ENCODE measurements around the gene SRCIN1.

The SRCIN1 gene

DNA sequence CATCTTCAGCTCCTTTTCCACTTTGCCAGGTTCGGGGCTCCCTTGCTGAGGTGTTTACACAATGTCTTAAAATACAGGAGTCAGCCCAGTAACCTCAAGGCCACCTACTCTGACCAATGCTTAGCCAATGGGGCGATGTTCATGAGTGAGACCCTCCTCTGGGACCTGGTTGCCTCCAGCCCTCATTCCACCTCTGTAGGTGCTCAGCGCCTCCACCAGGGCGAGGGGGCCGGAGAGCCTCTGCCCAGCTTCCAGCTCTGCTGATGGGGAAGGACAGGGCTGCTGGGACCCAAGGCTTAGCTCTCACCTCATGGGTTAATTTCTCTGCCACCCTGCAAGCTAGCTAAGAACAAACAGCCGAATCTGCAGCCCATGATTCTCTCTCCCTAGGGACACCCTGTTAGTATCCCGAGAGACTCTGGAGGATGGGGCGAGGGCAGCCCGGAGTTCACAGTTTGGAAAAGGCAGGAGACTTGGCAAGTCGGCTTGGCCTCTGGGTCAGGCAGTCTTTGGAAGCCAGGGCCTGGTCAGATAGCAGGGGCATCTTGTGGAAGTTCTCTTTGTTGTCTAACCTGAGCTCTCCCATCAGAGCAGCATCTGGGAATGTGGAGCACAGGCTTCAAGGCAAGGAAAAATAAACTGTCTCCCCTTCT lies 16.2 kb downstream of the SRCIN1 start:
- TF ChIP-seq, protein P1, sequence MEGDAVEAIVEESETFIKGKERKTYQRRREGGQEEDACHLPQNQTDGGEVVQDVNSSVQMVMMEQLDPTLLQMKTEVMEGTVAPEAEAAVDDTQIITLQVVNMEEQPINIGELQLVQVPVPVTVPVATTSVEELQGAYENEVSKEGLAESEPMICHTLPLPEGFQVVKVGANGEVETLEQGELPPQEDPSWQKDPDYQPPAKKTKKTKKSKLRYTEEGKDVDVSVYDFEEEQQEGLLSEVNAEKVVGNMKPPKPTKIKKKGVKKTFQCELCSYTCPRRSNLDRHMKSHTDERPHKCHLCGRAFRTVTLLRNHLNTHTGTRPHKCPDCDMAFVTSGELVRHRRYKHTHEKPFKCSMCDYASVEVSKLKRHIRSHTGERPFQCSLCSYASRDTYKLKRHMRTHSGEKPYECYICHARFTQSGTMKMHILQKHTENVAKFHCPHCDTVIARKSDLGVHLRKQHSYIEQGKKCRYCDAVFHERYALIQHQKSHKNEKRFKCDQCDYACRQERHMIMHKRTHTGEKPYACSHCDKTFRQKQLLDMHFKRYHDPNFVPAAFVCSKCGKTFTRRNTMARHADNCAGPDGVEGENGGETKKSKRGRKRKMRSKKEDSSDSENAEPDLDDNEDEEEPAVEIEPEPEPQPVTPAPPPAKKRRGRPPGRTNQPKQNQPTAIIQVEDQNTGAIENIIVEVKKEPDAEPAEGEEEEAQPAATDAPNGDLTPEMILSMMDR (IDR thresholded peaks at IDR 0.05; ENCODE audit: unreplicated experiment in 3 of 3): no peak
- Mint-ChIP-seq H3K4me3 (no peak overlapping the region), H3K27ac (no peak overlapping the region), H3K36me3 (ENCODE audit: low read depth) (no peaks in the 10 kb centered on the region), H3K27me3 (ENCODE audit: low read depth) (peaks cover 37% of the 10 kb centered on the region), H3K4me1 (peaks cover 43% of the 10 kb centered on the region), H3K9me3 (no peaks in the 10 kb centered on the region)

DNA sequence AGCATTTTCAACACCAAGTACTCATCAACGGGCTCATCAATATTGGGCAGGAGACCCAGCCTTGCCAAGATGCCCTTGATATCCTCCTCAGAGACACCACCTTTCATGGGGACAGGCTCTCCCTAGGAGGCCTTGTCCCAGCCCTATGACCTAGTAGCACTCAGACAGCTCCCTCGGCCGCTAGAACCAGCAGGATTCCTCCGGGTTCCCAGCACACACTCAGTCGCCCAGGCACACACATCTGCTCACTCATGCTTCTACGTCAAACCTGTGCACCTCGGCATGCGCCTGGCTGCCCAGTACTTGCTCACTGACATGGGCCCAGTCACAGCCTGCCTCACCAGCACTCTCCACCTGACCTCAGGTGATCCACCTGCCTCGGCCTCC lies 17.0 kb downstream of the SRCIN1 start:
- H3K4me3 Mint-ChIP-seq: no peak overlapping the region
- H3K27ac Mint-ChIP-seq: no peak overlapping the region
- H3K36me3 Mint-ChIP-seq (ENCODE audit: low read depth): no peaks in the 10 kb centered on the region
- no peaks in the 10 kb centered on the region for H3K9me3 Mint-ChIP-seq
- TF ChIP-seq, protein P1 (IDR thresholded peaks at IDR 0.05; ENCODE audit: unreplicated experiment in 3 of 3): no peak
- H3K27me3 Mint-ChIP-seq (ENCODE audit: low read depth): peaks cover 40% of the 10 kb centered on the region
- peaks cover 49% of the 10 kb centered on the region for H3K4me1 Mint-ChIP-seq

DNA sequence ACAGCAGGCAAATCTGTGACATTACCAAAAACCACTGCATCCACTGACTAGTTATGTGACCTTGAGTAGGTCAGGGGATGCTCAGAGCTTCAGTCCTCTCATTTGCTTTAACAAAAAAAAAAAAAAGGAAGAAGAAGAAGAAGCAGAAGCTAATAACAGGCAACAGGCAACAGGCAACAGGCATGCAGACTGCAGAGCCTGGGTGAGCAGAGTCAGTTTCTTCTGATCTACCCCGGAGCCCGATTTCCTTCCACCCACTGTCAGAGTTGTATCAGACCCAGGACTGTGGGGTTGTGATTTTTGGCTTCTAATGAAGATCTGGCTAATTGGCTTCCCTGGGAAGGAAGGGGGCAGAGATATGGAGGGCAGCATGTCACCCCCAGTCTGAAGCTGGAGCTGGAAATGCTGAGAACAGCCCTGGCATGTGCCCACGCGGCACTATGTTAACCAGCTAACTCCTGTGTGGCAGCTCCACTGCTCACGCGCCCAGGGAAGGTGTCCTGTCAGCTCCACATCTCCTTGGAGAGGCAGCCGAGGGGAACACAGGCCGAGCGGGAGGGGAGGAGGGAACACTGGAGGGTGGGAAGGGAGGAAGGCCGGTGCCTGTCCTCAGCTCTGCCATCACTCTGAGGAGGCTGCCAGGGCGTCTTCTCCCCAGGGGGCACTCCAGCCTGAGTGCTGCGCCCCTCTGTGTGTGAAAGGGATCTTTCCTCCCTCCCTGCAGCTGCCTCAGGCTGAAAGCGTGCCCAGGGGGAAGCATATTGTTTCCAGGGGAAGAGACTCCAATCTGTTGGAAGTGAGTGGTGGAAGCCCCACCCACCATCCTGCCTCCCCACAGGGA lies 17.6 kb downstream of the SRCIN1 start:
- H3K27ac Mint-ChIP-seq: no peak overlapping the region
- H3K9me3 Mint-ChIP-seq: no peaks in the 10 kb centered on the region
- H3K4me3 Mint-ChIP-seq: no peak overlapping the region
- peaks cover 49% of the 10 kb centered on the region for H3K4me1 Mint-ChIP-seq
- H3K27me3 Mint-ChIP-seq (ENCODE audit: low read depth): peaks cover 38% of the 10 kb centered on the region
- H3K36me3 Mint-ChIP-seq (ENCODE audit: low read depth): no peaks in the 10 kb centered on the region
- TF ChIP-seq, protein P1 (IDR thresholded peaks at IDR 0.05; ENCODE audit: unreplicated experiment in 3 of 3): no peak

DNA sequence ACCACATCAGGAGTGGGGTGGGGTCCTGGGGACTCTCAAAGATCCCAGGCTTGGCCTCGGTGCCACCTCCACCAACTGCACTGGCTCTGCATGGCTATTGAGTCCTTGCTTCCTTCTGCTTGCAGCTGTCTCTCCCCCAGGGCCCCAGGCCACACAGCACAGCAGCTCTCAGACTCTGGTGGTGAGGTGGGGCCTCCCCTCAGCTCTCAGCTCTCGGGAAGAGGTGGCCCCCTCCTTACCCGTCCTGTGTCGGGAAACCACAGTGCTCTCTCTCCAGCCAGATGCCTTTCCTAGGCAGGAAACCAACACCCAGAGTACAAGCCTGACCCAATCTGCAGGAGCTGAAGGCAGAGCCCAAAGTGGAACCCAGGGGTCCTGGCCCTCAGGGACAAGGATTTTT lies 18.5 kb downstream of the SRCIN1 start:
- no peaks in the 10 kb centered on the region for H3K36me3 Mint-ChIP-seq (ENCODE audit: low read depth)
- H3K27me3 Mint-ChIP-seq (ENCODE audit: low read depth): peaks cover 32% of the 10 kb centered on the region
- TF ChIP-seq, protein P1 (IDR thresholded peaks at IDR 0.05; ENCODE audit: unreplicated experiment in 3 of 3): no peak

DNA sequence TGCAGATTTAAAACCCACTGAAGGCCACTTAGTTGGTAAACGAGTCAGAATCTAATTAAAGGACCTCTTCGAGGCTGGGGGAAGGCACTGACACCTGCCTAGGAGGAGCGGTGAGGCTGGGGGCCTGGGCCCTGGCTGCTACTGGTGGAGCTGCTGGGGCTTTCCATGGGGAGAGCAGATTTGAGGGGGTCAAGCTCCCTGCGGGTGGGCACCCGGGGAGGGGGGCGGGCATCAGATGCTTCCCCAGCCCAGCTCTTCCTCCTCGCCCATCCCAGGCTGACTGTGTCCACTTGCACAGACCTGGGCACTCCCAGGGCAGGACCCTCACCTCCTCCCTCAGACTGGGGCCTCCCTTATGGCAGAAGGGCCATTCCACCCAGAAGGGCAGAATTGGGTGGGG lies 19.0 kb downstream of the SRCIN1 start:
- Mint-ChIP-seq H3K4me3 (no peak overlapping the region), H3K36me3 (ENCODE audit: low read depth) (no peaks in the 10 kb centered on the region), H3K27me3 (ENCODE audit: low read depth) (peaks cover 36% of the 10 kb centered on the region), H3K27ac (no peak overlapping the region), H3K9me3 (no peaks in the 10 kb centered on the region), H3K4me1 (peaks cover 51% of the 10 kb centered on the region)
- TF ChIP-seq, protein P1 (IDR thresholded peaks at IDR 0.05; ENCODE audit: unreplicated experiment in 3 of 3): no peak

More for the DNA sequence above, 18.5 kb downstream of the SRCIN1 start:
- Mint-ChIP-seq H3K4me3 (no peak overlapping the region), H3K27ac (no peak overlapping the region), H3K4me1 (peaks cover 51% of the 10 kb centered on the region), H3K9me3 (no peaks in the 10 kb centered on the region)

Data from nephron (organoid).